Activated naive CD8-positive, alpha-beta T cell treated with anti-CD3 and anti-CD28 coated beads, Interleukin-2, amount 10 ng/mL, durations not matched to agents 7 days and 5 days (primary cell): Measurements from ENCODE around the gene GRIFIN. TPM values are rescaled to one million over a fixed set of nuclear protein-coding genes. Genes with fewer than 3 reads are reported as not detected.
A peak's percentile ranks its signal among the peaks of the same experiment; 100 is the strongest.

Source experiments
- ATAC-seq: fragments of 150-1000 bp; cut with Tn5 transposase; one replicate; pipeline ENCODE4 v1.10.0; 2021; ENCODE audit warnings: low read depth, moderate library complexity
- POLR2A ChIA-PET: fragments of 350-600 bp; sonication (Branson Sonifier 250); formaldehyde crosslinking; loops from one replicate; lab custom pipeline; 2021; ENCODE audit warnings: antibody characterized with exemption; lab: Charles Lee
- DNase-seq: peaks from one replicate; pipeline ENCODE4 v3.0.0; 2021
- H3K27ac Mint-ChIP-seq: one replicate; pipeline ENCODE4 v1.8.0; 2022; ENCODE audit warnings: mild to moderate bottlenecking, mixed read lengths
- H3K27me3 Mint-ChIP-seq: one replicate; pipeline ENCODE4 v1.8.0; 2022; ENCODE audit warnings: mild to moderate bottlenecking, moderate library complexity, mixed read lengths
- H3K36me3 Mint-ChIP-seq: one replicate; pipeline ENCODE4 v1.8.0; 2021; ENCODE audit warnings: mild to moderate bottlenecking, mixed read lengths
- H3K4me1 Mint-ChIP-seq: one replicate; pipeline ENCODE4 v1.8.0; 2021; ENCODE audit warnings: mixed read lengths
- H3K4me3 Mint-ChIP-seq: one replicate; pipeline ENCODE4 v1.8.0; 2022; ENCODE audit warnings: mild to moderate bottlenecking, moderate library complexity, mixed read lengths
- H3K9me3 Mint-ChIP-seq: one replicate; pipeline ENCODE4 v1.8.0; 2021; ENCODE audit warnings: mixed read lengths
- total RNA-seq, 2 experiments: library from RNA; stranded (reverse); gene quantifications; one replicate each; pipeline ENCODE4 v1.2.3, GENCODE V29; 2021

GRIFIN gene
- total RNA-seq, 2 experiments from 2014 or later, result not detected

- peaks cover 12% of the 10 kb centered on the region for H3K4me1 Mint-ChIP-seq
- POLR2A ChIA-PET, result interaction anchor here (0.6 to 12.9 kb wide), 4 partner anchors 9 to 11 kb away, joined by 3 to 207 read pairs (median 5); no protein-coding TSS in a partner anchor
- peak overlapping the region; percentile 67 for H3K27ac Mint-ChIP-seq
- H3K9me3 Mint-ChIP-seq, result no peaks in the 10 kb centered on the region
- DNase-seq, result no peak
- no peak for ATAC-seq
- peaks cover 21% of the 10 kb centered on the region for H3K36me3 Mint-ChIP-seq
- no peaks in the 10 kb centered on the region for H3K27me3 Mint-ChIP-seq
- peak overlapping the region; percentile 75 for H3K4me3 Mint-ChIP-seq
Measured at GRCh38 chr7:2518737-2519118, 42.5 kb upstream of the GRIFIN start.

DNA sequence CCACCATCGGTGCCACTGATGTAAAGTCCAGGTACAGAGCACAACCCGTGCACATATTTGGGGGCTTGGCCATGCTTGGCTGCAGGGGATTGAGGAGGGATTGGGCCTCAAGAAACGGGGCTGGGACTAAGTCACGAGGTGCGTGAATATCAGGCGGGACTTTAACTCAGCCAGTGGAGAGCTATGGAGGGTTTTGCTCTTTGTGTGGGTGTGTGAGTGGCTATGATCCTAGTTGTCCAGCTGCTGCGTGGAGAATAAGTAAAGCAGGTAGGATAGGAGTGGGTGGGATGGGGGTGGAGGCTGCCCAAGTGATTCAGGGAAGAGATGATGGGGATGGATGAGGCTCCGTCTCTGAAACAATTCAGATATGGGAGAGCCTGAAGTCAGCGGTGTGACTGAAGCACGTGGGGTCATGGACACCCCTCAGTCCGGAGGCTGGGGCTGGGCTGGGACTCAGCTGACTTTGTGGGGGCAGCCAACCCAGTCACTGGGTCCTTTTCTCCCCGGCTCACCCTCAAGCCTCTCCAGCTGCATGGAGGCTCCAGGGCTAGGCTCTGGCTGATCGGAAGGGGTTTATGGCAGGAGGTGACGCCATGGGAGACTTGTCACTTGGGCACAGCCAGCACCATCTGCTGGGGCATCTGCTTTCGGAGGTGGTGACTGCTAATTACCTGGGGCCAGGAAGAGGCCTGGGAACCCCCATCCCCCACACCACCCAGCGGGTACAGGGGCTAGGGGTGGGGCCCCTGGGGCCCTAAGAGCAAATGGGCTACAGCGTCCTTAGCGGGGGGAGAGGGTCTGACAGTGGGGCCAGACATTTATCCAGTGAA is 41.7 kb upstream of the GRIFIN start:
- DNase-seq (no peak), ATAC-seq (no peak)
- peak overlapping the region; percentile 30 for H3K27ac Mint-ChIP-seq
- peaks cover 16% of the 10 kb centered on the region for H3K4me1 Mint-ChIP-seq
- no peaks in the 10 kb centered on the region for H3K9me3 Mint-ChIP-seq
- H3K4me3 Mint-ChIP-seq, result peak overlapping the region; percentile 54
- H3K36me3 Mint-ChIP-seq, result peaks cover 16% of the 10 kb centered on the region
- H3K27me3 Mint-ChIP-seq, result no peaks in the 10 kb centered on the region
- POLR2A ChIA-PET, result interaction anchor here (1.1 to 12.9 kb wide), 3 partner anchors 8 to 10 kb away, joined by 3 to 207 read pairs (median 4); no protein-coding TSS in a partner anchor

DNA sequence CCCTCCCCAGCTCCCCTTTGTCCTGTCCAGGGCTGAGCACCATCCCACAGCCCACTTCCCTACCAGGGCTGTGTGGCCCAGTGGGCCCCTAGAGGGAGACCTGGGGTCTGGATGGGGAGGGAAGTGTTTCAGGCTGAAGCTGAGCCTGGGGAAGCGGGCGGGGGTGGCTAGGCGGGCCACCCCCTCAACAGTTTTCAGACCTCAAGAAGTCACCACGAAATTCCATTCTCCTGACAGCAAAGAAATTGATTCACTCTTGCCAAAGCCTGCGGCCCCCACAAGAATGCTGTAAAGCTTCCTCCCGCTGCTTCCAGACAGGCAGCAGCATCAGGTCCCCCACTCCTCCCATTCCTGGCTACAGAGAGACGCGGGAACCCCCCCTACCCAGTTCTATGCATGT is 40.8 kb upstream of the GRIFIN start:
- POLR2A ChIA-PET, result interaction anchor here (1.1 to 1.2 kb wide), 2 partner anchors 8 to 11 kb away, joined by 3 to 4 read pairs; no protein-coding TSS in a partner anchor
- H3K27me3 Mint-ChIP-seq, result no peaks in the 10 kb centered on the region
- no peak overlapping the region for H3K4me3 Mint-ChIP-seq
- H3K27ac Mint-ChIP-seq, result no peak overlapping the region
- H3K4me1 Mint-ChIP-seq, result peaks cover 23% of the 10 kb centered on the region
- peaks cover 10% of the 10 kb centered on the region for H3K36me3 Mint-ChIP-seq
- no peak for DNase-seq
- no peaks in the 10 kb centered on the region for H3K9me3 Mint-ChIP-seq
- ATAC-seq, result no peak

DNA sequence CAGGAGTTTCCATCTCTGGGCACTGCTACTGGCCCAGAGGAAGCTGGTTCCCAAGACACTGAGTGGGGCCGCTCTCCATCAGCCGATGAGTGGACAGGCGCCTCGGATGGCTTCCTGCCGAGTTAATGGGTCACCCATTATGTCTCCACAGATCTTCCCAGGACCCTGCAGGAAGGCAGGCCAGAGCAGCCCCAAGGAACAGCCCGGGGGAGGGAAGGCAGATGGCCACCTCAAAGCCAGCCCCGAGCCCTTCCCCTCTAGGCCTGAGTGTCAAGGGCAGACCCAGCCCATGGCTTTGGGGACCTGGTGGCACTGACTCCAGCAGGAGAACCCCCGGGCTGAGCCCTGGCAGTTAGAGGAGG is 40.0 kb upstream of the GRIFIN start:
- no peak for DNase-seq
- Mint-ChIP-seq H3K4me1 (peaks cover 24% of the 10 kb centered on the region), H3K4me3 (no peak overlapping the region), H3K27ac (no peak overlapping the region), H3K27me3 (no peaks in the 10 kb centered on the region), H3K36me3 (peaks cover 4% of the 10 kb centered on the region), H3K9me3 (no peaks in the 10 kb centered on the region)
- no peak for ATAC-seq
- POLR2A ChIA-PET, result no interaction called here

- Mint-ChIP-seq H3K9me3 (no peaks in the 10 kb centered on the region), H3K36me3 (peaks cover 2% of the 10 kb centered on the region), H3K27me3 (no peaks in the 10 kb centered on the region), H3K4me1 (peaks cover 27% of the 10 kb centered on the region), H3K4me3 (no peak overlapping the region), H3K27ac (no peak overlapping the region)
- POLR2A ChIA-PET, result no interaction called here
- ATAC-seq (no peak), DNase-seq (no peak)
Measured at GRCh38 chr7:2515424-2516193, 39.4 kb upstream of the GRIFIN start.

GRCh38 chr7:2514473-2515423 is 38.5 kb upstream of the GRIFIN start:
- H3K36me3 Mint-ChIP-seq, result no peaks in the 10 kb centered on the region
- no peak for DNase-seq
- H3K27ac Mint-ChIP-seq, result no peak overlapping the region
- no peaks in the 10 kb centered on the region for H3K27me3 Mint-ChIP-seq
- no peak for ATAC-seq
- H3K4me3 Mint-ChIP-seq, result no peak overlapping the region
- no peaks in the 10 kb centered on the region for H3K9me3 Mint-ChIP-seq
- POLR2A ChIA-PET, result no interaction called here
- peaks cover 31% of the 10 kb centered on the region for H3K4me1 Mint-ChIP-seq

- Mint-ChIP-seq H3K36me3 (no peaks in the 10 kb centered on the region), H3K27ac (no peak overlapping the region), H3K4me1 (peaks cover 39% of the 10 kb centered on the region), H3K4me3 (no peak overlapping the region), H3K27me3 (no peaks in the 10 kb centered on the region), H3K9me3 (no peaks in the 10 kb centered on the region)
- POLR2A ChIA-PET, result no interaction called here
- no peak for DNase-seq
- no peak for ATAC-seq
Measured at GRCh38 chr7:2513702-2514101, 37.5 kb upstream of the GRIFIN start.

DNA sequence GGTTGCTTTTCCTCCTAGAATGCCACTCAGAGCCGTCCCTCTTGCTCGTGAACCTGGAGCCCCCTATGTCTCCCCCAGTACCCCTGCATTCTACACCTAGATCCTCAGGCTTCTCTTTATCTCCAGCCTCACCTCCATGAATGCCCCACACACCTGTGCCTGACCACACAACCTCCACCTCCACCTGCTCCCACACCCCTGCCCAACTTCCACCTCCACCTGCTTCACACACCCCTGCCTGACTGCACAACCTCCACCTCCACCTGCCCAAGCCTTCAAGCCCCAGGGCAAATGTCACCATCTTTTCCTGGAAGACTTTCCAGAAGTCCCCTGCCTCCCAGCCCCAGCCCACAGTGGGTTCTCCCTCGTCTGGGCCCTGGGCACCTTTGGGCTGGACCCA is 36.5 kb upstream of the GRIFIN start:
- H3K27ac Mint-ChIP-seq, result peak overlapping the region; percentile 94
- POLR2A ChIA-PET, result interaction anchor here (1.5 to 6.4 kb wide), 2 partner anchors 12 to 119 kb away, joined by 4 to 207 read pairs; partner anchors contain the start of genes LFNG and TTYH3

DNA sequence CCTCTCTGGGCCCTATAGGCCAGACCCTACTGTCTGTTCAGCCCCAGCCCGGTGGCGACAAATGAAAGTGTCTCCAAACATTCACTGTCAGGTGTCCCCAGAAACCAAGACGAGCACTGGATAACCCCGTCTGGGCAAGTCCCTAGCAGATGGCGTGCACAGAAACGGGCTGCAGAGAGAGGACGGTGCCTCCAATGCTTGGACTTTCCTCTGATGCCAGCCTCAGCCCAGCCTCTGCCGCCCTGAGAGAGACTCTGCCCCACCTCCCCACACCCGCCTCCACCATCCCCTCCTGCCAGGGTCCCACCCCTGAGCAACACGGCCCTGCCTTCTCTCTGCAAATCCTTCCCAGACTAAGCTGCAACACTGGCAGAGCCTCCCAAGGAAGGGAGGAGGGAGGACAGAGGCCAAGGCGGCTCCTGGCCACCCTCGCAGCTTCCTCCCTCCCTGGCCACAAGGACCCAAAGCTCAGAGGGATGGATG is 36.0 kb upstream of the GRIFIN start:
- no peaks in the 10 kb centered on the region for H3K36me3 Mint-ChIP-seq
- peaks cover 37% of the 10 kb centered on the region for H3K4me1 Mint-ChIP-seq

More for the DNA sequence above, 36.5 kb upstream of the GRIFIN start:
- Mint-ChIP-seq H3K4me1 (peaks cover 38% of the 10 kb centered on the region), H3K36me3 (no peaks in the 10 kb centered on the region), H3K9me3 (no peaks in the 10 kb centered on the region), H3K27me3 (no peaks in the 10 kb centered on the region), H3K4me3 (peak overlapping the region; percentile 14)
- DNase-seq, result no peak
- no peak for ATAC-seq

GRCh38 chr7:2511769-2512168 is 35.6 kb upstream of the GRIFIN start:
- H3K27ac Mint-ChIP-seq, result peak overlapping the region; percentile 94
- no peaks in the 10 kb centered on the region for H3K27me3 Mint-ChIP-seq
- H3K4me3 Mint-ChIP-seq, result peak overlapping the region; percentile 77
- H3K9me3 Mint-ChIP-seq, result no peaks in the 10 kb centered on the region
- no peaks in the 10 kb centered on the region for H3K36me3 Mint-ChIP-seq
- H3K4me1 Mint-ChIP-seq, result peaks cover 37% of the 10 kb centered on the region
- ATAC-seq (no peak), DNase-seq (no peak)
- POLR2A ChIA-PET, result interaction anchor here (1.0 to 6.4 kb wide), 7 partner anchors 13 to 133 kb away, joined by 3 to 207 read pairs (median 6); partner anchors contain the start of genes BRAT1, LFNG and TTYH3

More for the DNA sequence above, 36.0 kb upstream of the GRIFIN start:
- Mint-ChIP-seq H3K27me3 (no peaks in the 10 kb centered on the region), H3K27ac (peak overlapping the region; percentile 94), H3K9me3 (no peaks in the 10 kb centered on the region), H3K4me3 (peak overlapping the region; percentile 77)
- DNase-seq (no peak), ATAC-seq (no peak)
- POLR2A ChIA-PET, result interaction anchor here (1.5 to 6.4 kb wide), 3 partner anchors 12 to 133 kb away, joined by 4 to 207 read pairs (median 9); partner anchors contain the start of genes LFNG and TTYH3

DNA sequence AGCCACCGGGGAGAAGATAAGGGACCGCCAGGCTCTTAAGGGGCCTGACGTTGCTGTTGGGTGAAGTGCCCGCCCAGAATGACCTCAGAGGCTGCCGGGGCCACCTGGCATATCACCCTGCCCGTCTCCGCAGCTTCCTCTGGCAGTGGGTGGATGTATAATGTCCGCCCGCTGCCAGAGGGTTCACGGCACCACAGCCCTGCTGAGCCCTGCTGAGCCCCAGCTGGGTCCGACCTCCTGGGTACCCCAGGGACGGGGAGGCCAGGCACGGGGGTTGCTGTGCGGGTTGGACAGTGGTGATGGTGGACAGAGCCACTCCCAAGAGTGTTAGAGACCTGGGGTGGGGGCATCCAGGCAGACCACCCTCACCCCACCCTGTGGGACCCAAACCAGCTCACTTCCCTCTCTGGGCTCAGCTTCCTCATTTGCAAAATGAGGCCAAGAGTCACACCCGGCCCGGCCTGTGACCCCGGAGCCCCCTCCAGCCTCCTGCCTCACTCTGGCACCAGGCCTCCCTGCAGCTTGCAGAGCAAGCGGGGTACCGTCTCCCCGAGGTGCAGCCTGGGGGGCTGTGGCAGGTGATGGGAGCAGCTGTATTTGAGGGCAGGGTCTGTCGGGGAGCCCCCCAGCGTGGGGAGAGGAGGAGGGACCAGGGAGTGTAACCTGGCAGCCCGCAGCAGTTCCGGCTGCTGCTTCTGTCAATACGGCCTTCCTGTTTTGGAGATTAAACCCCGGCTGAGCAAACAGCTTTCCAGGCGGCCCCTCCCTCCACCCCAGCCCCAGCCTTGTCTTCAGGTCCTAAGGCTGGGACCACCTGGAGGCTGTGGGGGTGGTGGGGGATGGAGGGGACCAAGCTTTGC is 34.9 kb upstream of the GRIFIN start:
- H3K27me3 Mint-ChIP-seq, result no peaks in the 10 kb centered on the region
- DNase-seq, result peak; percentile 71
- POLR2A ChIA-PET, result interaction anchor here (0.6 to 6.4 kb wide), 9 partner anchors 13 to 1004 kb away, joined by 3 to 207 read pairs (median 6); partner anchors contain the start of genes BRAT1, LFNG and TTYH3
- no peaks in the 10 kb centered on the region for H3K9me3 Mint-ChIP-seq
- H3K36me3 Mint-ChIP-seq, result no peaks in the 10 kb centered on the region
- H3K27ac Mint-ChIP-seq, result peak overlapping the region; percentile 94
- H3K4me3 Mint-ChIP-seq, result peak overlapping the region; percentile 77
- H3K4me1 Mint-ChIP-seq, result peaks cover 37% of the 10 kb centered on the region
- peak; percentile 35 for ATAC-seq
